Measurements from ENCODE around the gene B4GALT3.

Gene B4GALT3

DNA sequence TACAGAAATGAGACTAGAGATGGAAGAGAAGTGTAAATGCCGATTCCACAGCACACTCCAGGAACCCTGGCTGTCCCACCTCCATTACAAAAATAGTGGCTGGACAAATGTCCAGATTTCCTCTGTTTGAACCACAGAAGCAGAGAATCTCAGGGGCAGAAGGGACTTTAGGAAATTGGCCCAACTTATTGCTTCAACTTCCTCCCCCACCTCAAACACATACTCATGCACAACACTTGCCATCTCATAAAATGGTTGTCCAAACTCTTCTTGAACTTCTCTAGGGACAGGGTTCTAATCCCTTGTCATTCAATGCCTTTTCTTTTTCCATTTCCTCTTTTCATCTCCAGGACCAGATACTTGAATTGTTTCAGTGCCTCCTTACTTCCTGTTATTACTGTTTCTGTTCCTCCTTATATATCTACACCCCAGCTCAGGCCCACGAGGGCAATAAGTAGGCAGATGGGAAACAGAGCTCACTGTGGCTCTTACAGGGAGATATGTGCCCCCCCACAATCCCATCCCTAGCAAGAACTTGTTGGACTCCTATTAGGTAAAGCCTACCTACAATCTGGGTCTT, 8.5 kb upstream of the B4GALT3 start:
- no peak for DNase-seq

DNA sequence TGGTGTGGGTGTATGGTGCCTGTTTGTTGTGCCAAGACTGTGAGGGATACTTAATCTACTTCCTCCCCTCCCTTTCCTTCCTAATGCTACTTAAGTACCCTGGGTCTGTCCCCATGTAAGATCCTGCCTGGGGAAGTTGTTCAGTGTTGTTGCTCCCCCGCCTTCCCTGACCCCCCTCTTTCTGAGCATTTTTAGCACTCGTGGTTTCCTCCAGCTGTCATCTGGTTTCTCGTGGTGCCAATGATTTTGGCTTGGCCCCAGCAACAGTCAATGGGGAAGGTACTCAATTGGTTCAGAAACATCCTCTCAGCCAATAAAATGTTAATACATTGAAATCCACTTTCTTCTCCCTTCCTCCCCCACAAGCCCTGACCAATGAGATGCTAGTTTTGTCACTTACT, 8.0 kb upstream of the B4GALT3 start:
- peak; percentile 60 for DNase-seq

GRCh38 chr1:161182214-161182613, 4.9 kb upstream of the B4GALT3 start:
- no peak for DNase-seq

DNA sequence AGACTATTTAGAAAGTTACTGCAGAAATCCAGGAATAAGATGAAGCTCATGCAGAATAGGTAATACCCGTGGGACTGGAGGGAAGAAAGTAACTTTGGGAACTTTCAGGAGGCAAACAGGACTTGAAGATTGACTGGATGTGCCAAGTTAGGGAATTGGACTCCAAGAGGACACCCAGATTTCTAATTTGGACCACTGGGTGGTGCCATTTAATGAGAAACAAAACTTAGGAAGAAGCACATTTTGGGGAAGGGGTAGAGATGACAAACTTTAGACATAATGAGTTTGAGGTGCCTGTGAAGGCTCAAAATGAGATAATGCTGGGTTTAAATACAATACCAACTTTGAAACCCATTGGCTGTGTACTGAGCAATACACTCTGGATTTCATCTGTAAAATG, 3.3 kb upstream of the B4GALT3 start:
- DNase-seq, result no peak

GRCh38 chr1:161179698-161180097, 2.4 kb upstream of the B4GALT3 start:
- no peak for DNase-seq

DNA sequence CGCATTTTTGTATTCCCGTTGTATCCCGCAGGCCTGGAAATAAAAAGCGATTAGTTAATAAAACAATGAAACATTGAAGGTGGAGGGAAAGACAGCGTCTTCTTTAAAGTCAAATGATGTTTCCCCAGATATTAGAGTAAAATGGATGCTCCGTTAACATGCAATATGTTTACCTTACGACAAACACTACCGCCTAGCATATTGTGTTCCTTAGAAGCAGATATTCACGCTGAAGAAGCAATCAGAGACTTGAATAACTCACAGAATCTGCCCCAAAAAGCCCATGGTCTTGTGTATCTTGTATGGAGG, 583 bp upstream of the B4GALT3 start:
- no peak for DNase-seq

GRCh38 chr1:161176468-161177111, 717 bp downstream of the B4GALT3 start:
- no peak for DNase-seq

- DNase-seq, result no peak
These were observed 1.4 kb downstream of the B4GALT3 start for GRCh38 chr1:161175771-161176453.

DNA sequence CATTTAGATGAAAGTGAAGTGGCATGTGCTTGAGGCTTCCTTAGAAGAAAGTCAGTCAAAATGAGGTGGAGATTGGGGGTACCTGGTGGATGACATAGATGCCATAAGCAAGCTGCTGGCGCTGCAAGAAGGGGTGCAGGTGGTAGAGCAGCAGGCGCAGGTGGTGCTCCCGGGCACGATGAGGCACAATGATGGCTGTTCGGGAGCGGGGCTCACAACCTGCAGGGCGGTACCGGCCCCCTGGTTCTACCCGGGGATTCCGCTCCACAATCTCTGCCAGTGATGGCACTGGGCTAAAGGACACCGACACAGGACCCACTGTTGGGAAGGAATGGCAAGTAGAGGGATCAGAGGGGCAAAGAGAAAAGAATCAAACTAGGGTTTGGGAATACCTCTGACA, 2.4 kb downstream of the B4GALT3 start:
- no peak for DNase-seq

DNA sequence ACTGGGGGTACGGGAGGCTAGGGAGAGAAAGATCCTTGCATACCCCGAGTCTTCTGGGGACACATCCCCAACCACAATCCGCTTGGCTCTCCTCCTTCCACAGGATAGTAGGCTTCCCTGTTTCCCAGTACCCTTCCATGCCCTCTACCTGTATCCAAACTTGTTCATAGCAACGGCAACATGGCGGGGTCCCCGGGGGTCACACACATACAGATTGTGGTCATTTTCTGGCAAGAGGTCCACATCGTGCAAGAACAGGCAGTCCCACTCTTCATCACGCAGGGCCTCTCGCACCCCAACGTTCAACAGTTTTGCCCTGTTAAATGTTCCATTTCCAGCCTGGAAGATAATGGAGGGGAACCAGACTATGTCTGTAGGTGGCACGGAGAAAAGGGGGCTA, 3.6 kb downstream of the B4GALT3 start:
- no peak for DNase-seq

GRCh38 chr1:161172776-161173376, 4.4 kb downstream of the B4GALT3 start:
- no peak for DNase-seq

DNA sequence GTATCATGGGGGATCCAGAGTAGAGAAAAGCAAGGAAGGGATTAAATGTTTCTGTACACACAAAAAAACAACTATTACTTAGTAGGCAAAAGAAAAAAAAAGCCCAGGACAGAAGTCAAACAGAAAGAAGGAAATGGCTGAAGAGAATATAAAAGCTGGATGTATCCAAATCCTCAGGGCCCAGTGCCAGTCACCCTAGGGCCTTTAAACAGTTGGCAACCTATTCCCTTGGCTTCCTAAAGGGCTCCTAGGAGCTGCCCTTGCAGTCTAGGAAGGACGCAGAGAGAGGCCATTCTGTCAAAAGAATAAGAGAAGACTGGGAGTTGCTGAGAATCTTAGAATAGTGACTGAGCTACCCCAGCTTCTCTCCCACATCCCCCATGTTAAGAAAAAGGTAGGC, 5.0 kb downstream of the B4GALT3 start:
- DNase-seq, result no peak

DNA sequence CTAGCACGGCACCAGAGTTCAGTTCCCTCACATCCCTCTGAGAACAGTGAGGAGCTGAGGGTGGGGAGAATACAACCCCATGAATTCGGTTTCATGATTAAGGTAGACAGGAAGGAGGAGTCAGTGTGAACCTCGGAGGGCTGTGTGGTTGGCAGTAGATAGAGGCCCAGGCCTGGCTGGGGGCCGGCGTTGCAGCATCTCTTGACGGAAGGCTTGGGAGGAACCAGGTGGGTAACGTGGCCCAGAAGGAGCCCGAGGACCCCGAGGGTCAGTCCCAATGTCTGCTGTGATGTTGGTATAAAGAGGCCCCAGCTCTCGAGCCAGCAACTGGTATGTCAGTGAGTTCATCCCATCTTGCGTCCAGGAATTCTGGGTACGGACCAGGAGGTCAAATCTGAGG, 5.6 kb downstream of the B4GALT3 start:
- no peak for DNase-seq

GRCh38 chr1:161171191-161171590, 6.1 kb downstream of the B4GALT3 start:
- no peak for DNase-seq

DNA sequence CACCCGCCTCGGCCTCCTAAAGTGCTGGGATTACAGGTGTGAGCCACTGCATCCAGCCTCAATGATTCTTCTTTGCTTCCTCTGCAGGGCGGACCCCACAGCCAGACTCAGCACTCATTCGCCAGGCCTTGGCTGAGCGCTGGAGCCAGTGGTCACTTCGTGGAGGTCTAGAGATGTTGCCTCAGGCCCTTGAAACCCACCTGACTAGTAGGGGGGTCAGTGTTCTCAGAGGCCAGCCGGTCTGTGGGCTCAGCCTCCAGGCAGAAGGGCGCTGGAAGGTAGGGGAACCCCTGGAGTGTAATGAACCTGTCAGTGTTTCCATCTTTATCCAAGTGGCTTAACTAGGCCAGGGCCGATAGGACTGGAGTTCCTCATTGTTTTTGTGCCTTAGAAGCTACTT, 8.4 kb downstream of the B4GALT3 start:
- no peak for DNase-seq

DNA sequence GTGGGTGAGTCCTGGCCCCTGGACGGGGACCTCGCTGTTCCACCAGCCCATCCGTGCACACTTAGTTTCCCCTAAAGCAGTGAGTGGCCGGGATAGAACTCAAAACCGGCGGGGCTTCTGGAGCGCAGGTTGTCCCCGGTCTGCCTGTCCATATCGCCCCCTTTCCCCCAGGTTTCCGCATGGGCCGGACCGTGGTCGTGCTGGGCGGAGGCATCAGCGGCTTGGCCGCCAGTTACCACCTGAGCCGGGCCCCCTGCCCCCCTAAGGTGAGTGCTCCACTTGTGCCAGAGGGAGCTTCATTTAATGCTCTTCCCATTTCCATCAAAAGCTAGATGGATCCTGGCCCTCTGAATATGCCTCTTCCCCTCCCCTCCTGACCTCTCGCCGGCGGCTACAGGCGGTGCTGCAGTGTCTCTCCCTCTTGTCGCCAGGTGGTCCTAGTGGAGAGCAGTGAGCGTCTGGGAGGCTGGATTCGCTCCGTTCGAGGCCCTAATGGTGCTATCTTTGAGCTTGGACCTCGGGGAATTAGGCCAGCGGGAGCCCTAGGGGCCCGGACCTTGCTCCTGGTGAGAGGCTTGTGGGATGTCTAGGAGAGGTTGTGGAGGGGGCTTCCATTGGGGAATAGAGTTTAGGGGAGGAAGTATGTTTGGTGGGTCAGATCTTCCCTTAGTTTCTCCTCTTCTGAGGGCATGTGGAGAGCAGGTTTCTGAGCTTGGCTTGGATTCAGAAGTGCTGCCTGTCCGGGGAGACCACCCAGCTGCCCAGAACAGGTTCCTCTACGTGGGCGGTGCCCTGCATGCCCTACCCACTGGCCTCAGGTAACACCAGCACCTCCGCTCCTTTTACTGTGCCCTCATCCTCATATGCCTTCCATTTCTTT, 10.4 kb downstream of the B4GALT3 start:
- DNase-seq, result no peak

GRCh38 chr1:161165742-161166668, 11.3 kb downstream of the B4GALT3 start, which contains the start of gene PPOX:
PPOX (plus strand) TSS chr1:161166426; CDS start chr1:161166848, 422 bp downstream.
- peak; percentile 84 for DNase-seq

- DNase-seq, result no peak
These were observed 12.3 kb downstream of the B4GALT3 start for GRCh38 chr1:161164901-161165610.

DNA sequence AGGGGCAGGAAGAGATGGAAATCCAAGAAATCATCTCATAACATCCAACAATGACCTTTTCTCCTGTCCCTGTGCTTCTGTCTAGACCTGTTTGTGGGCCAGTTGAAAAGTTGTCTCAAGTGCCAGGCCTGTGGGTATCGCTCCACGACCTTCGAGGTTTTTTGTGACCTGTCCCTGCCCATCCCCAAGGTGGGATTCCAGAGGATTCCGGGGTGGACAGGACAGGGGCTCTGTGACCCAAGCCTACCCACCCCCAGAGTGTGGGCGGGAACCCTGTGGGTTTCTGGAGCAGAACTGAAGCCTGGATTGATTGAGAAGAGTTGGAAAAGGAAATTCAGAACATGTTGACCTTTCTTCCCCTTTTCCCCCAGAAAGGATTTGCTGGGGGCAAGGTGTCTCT, 13.5 kb downstream of the B4GALT3 start:
- DNase-seq, result no peak

GRCh38 chr1:161162806-161163205, 14.5 kb downstream of the B4GALT3 start:
- no peak for DNase-seq

GRCh38 chr1:161162052-161162451, 15.3 kb downstream of the B4GALT3 start:
- DNase-seq, result no peak
